ENCODE results near the gene ICE1.
"Not testable (repeated sequence)": the region's sequence is repeated elsewhere in the genome, so short reads cannot be mapped to it uniquely, and the experiment has no call there.

The ICE1 gene

DNA sequence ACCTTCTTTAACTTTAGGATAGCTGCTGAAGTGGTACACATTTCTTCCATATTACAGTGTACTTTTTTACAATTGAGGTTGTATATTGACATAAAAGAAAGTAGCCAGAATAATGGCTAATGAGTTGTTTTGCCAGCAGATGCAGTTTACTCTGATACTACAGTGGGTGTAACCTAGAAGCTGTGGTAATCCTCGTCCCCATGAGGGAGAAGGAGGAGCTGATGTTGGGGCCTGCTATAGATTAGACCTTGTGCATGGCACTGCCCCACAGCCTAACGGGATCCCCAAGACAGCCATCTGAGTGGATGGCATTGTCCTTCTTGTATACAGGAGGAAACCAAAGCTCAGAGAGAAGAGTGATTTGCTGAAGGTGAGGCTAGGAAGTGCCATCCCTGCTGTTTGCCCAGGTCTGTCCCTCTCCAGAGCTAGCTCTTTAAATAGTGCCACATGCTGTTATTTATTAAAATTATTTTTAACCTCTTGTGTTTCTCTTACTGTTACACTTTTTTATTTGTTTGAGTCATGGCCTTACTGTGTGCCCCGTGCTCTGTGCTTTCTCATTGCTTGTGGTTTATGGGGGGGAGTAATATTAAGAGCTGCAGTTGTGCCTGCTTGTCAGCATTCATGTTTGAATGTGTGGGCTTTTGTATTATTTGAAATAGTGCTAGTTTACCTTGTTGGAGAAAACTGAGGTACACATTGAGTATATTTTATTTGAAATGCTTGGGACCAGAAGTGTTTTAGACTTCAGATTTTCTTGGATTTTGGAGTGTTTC, 65.3 kb downstream of the ICE1 start:
- DNase-seq (ENCODE audit: low read depth) = no peak
- no peak overlapping the region for H3K4me3 ChIP-seq (ENCODE audit: low read depth, low read length)
- TF ChIP-seq, protein P1, sequence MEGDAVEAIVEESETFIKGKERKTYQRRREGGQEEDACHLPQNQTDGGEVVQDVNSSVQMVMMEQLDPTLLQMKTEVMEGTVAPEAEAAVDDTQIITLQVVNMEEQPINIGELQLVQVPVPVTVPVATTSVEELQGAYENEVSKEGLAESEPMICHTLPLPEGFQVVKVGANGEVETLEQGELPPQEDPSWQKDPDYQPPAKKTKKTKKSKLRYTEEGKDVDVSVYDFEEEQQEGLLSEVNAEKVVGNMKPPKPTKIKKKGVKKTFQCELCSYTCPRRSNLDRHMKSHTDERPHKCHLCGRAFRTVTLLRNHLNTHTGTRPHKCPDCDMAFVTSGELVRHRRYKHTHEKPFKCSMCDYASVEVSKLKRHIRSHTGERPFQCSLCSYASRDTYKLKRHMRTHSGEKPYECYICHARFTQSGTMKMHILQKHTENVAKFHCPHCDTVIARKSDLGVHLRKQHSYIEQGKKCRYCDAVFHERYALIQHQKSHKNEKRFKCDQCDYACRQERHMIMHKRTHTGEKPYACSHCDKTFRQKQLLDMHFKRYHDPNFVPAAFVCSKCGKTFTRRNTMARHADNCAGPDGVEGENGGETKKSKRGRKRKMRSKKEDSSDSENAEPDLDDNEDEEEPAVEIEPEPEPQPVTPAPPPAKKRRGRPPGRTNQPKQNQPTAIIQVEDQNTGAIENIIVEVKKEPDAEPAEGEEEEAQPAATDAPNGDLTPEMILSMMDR (IDR thresholded peaks at IDR 0.05; ENCODE audit: low read depth, low read length, missing control alignments) = no peak

DNA sequence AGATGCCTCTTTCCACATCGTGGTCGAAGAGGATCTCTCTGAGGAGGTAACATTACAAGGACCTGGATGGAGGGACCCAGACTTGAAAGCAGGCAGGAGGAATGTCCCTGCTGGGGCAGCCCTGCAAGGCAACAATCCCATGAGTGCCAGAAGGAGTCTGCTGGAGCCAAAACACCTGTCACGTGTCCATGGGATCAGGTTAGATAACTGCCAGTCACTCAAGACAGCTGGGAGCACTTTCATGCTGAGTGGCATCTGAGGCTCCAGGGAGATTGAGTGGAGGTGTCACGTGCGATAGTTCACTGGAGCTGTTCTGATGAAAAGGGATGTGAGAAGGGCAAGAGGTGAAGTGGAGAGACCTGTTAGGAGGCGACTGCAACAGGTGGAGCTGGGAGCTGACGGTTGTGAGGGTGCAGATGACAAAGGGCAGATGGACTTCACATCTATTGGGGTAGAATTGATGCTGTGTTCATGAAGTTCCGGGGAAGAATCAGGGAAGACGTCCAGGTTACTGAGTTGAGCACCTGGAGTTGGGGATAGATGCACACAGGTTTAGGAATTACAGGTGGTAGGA, 68.4 kb downstream of the ICE1 start:
- no peak overlapping the region for H3K4me3 ChIP-seq (ENCODE audit: low read depth, low read length)
- TF ChIP-seq, protein P1 (IDR thresholded peaks at IDR 0.05; ENCODE audit: low read depth, low read length, missing control alignments) = no peak
- DNase-seq (ENCODE audit: low read depth) = no peak

DNA sequence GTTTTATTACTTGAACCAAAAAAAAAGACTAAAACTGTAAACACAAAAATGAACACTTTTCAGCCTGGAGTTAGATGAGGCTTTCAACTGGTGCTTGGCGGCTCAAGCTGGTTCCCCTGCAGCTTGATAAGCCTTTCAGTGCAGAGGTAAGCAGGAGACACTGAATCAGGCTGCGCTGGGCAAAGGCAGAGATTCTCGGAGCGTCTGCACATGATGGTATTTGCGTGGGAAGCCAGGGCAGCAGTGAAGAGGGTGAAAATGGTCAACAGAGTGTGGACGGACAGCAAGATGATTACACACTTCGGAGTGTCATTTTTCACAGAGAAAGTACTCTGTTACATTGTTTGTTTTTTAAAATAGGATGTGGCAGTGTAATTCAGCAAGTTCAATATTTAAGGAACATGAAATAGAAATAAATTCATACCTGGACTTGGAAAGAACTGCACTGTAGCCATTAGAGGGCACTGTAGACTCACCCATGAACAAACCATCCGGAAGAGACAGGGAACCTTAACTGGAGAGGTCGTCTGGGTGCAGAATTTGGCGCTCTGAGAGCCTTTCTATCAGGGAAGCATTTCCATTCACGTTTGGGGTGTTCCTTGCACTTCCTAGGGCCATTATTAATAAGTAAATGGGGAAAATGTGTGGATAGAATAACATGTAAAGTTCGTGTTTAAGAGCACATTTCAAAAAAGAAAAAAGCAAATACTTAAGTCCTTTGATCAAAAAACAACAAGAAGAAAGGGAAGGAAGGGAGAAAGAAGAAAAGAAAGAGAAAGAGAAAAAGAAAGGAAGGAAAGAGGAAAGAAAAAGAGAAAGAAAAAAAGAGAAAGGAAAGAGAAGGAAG, 69.8 kb downstream of the ICE1 start:
- TF ChIP-seq, protein P1 (IDR thresholded peaks at IDR 0.05; ENCODE audit: low read depth, low read length, missing control alignments) = peak; percentile 68
- H3K4me3 ChIP-seq (ENCODE audit: low read depth, low read length) = no peak overlapping the region
- peak; percentile 51 for DNase-seq (ENCODE audit: low read depth)

DNA sequence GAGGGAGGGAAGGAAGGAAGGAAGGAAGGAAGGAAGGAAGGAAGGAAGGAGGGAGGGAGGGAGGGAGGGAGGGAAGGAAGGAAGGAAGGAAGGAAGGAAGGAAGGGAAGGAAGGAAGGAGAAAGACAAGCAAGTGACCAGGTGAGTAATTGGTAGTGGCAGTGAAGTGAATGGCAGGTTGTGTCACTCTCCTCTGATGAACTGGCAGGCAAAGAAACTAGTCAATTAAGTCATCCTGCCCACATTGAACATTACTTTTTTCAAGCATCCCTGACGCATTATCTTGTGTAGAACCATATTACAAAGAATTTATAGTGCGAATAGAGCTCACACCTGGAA, 70.4 kb downstream of the ICE1 start:
- not testable (repeated sequence) for H3K4me3 ChIP-seq (ENCODE audit: low read depth, low read length); DNase-seq (ENCODE audit: low read depth)

DNA sequence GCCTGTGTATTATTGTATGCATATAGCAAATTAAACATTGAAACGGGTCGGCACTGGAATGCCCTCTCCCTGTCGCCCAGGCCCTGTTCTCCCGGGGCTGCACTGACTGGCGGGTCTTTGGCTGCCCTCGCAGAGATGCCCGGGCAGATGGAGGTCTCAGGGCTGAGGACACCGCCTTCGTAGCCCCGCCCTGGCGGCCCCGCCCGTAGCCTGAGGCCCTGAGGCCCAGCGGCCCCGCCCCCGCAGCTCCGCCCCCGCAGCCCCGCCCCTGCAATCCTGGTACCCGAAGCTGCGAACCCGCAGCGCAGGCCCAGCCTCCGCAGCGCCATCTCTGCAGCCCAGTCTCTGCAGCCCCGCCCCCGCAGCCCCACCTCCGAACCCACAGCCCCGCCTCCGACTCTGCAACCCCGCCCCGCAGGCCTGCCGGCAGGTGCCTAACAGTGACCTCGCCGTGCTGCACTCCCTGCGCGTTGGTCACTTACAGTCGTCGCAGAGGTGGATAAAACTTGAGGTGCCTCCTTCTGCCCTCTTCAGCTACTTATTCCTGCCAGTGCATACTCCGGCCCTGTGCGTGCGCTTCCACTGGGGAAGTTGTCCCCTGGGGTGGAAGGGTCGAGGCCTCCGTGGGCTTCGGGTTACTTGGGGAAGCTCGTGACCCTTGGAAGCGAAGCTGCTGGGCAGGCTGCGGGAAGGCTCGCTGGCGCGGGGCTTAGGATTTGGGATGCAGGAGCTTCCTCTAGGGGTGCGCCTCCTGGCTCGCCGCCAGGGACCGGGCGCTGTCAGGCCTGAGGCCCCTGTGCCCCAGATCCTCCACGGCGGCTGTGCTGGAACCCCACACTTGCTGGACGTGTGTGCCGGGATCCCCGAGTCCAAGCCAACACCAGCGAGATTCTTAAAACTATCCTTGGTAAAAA, 72.3 kb downstream of the ICE1 start:
- peak; percentile 43 for DNase-seq (ENCODE audit: low read depth)
- TF ChIP-seq, protein P1 (IDR thresholded peaks at IDR 0.05; ENCODE audit: low read depth, low read length, missing control alignments) = no peak
- H3K4me3 ChIP-seq (ENCODE audit: low read depth, low read length) = no peak overlapping the region

DNA sequence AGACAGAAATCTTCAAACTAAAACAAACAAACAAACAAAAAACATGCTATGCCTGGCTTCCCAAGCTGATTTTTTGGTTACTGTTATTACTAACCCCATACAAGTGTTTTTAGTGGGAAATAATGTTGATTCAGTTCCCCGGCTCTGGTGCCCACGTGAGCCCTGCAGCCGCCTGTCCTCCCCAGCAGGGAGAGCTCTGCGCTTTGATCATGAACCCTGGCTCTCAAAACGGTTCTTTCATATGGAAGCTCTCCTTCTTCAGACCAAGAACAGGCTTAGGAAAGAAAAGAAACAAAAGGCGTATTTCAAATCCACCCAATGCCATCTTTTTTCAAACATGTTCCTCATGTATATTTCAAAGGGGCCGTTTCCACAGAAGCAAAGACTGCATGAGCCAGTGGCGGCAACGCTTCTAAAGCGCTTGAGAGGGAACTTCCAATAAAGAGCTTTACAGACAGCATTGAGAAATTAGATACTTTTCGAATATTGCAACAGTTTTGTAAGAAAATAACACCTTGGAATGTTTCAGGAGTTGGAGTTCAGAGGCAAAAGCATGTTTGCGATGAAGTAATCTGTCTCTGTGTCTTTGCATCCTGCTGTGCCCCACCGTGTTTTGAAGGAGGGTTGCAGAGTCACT, 74.8 kb downstream of the ICE1 start:
- TF ChIP-seq, protein P1 (IDR thresholded peaks at IDR 0.05; ENCODE audit: low read depth, low read length, missing control alignments) = peak; percentile 73
- no peak overlapping the region for H3K4me3 ChIP-seq (ENCODE audit: low read depth, low read length)
- no peak for DNase-seq (ENCODE audit: low read depth)
